HG03103 (cell line): ENCODE measurements around the gene BAK1.
A peak's percentile ranks its signal among the peaks of the same experiment; 100 is the strongest.

Source experiments
- ATAC-seq: cut with Tn5 transposase; IDR thresholded peaks from one replicate; pipeline ENCODE4 v1.9.1; 2021; ENCODE audit warnings: low read depth; ENCODE audit not compliant: unreplicated experiment

BAK1 gene

GRCh38 chr6:33579828-33580714 is at the start of gene BAK1:
BAK1 (minus strand) TSS chr6:33580276; CDS start chr6:33577604, 2,672 bp downstream.
- peak; percentile 80 for ATAC-seq

- ATAC-seq, result no peak
Observed at GRCh38 chr6:33628401-33628964, 48.4 kb upstream of the BAK1 start.

- no peak for ATAC-seq
Observed at GRCh38 chr6:33627876-33628275, 47.8 kb upstream of the BAK1 start.

- ATAC-seq, result no peak
Observed at GRCh38 chr6:33624856-33625255, 44.8 kb upstream of the BAK1 start.

GRCh38 chr6:33623895-33624381 is 43.9 kb upstream of the BAK1 start:
- ATAC-seq, result no peak

- ATAC-seq, result no peak
Observed at GRCh38 chr6:33622456-33623431, 42.7 kb upstream of the BAK1 start.

- ATAC-seq, result no peak
Observed at GRCh38 chr6:33621711-33622388, 41.8 kb upstream of the BAK1 start.

GRCh38 chr6:33620856-33621710 is 41.0 kb upstream of the BAK1 start, which contains the start of gene ITPR3:
ITPR3 (plus strand) TSS chr6:33621322; CDS start chr6:33621603, 281 bp downstream.
- peak; percentile 63 for ATAC-seq

GRCh38 chr6:33620158-33620855 is 40.2 kb upstream of the BAK1 start:
- ATAC-seq, result no peak

GRCh38 chr6:33619166-33619840 is 39.2 kb upstream of the BAK1 start:
- ATAC-seq, result no peak

GRCh38 chr6:33616913-33617312 is 36.8 kb upstream of the BAK1 start:
- ATAC-seq, result no peak

- ATAC-seq, result no peak
Observed at GRCh38 chr6:33616113-33616512, 36.0 kb upstream of the BAK1 start.

GRCh38 chr6:33613795-33614168 is 33.7 kb upstream of the BAK1 start:
- no peak for ATAC-seq

- no peak for ATAC-seq
Observed at GRCh38 chr6:33613146-33613794, 33.2 kb upstream of the BAK1 start.

- ATAC-seq, result no peak
Observed at GRCh38 chr6:33610779-33611732, 31.0 kb upstream of the BAK1 start.

- no peak for ATAC-seq
Observed at GRCh38 chr6:33610067-33610466, 30.0 kb upstream of the BAK1 start.
